Left lung (tissue), 10 donors: ENCODE results near the gene SRCAP. TPM values are rescaled to one million over a fixed set of nuclear protein-coding genes. Genes with fewer than 3 reads are reported as not detected.

Experiments used
- ATAC-seq: fragments of 200-7000 bp; cut with Tn5 transposase; one replicate; pipeline ENCODE4 v1.9.1; 2020; ENCODE audit warnings: moderate library complexity
- DNase-seq, 4 donors: peaks; one replicate each; pipeline ENCODE4 v3.0.0-alpha.2; 2013 to 2020
- H3K27ac ChIP-seq, 2 donors: fragments of 200-600 bp; sonication (generic) in 1 of 2; one replicate each; pipeline versions ENCODE4 v1.5.0 to v1.8.0; 2020 to 2021
- H3K27me3 ChIP-seq, 2 donors: fragments of 200-600 bp; sonication (generic) in 1 of 2; one replicate each; pipeline versions ENCODE4 v1.5.0 to v1.8.0; 2020 to 2021
- H3K36me3 ChIP-seq, 2 donors: fragments of 200-600 bp; sonication (generic) in 1 of 2; one replicate each; pipeline versions ENCODE4 v1.5.0 to v1.8.0; 2020 to 2021
- H3K4me1 ChIP-seq, 2 donors: fragments of 200-600 bp; one replicate each; pipeline ENCODE4 v1.8.0; 2021
- H3K4me3 ChIP-seq, 2 donors: fragments of 200-600 bp; sonication (generic) in 1 of 2; one replicate each; pipeline versions ENCODE4 v1.5.0 to v1.8.0; 2020 to 2021; ENCODE audit warnings: mild to moderate bottlenecking in 1 of 2
- H3K9me3 ChIP-seq, 2 donors: fragments of 200-600 bp; sonication (generic) in 1 of 2; one replicate each; pipeline versions ENCODE4 v1.5.0 to v1.8.0; 2020 to 2021
- CTCF ChIP-seq, 2 donors: fragments of 200-600 bp; sonication (generic) in 1 of 2; IDR thresholded peaks; one replicate each; pipeline versions ENCODE4 v1.5.0 to v1.8.0; 2021; ENCODE audit warnings: antibody characterized with exemption in 2 of 2
- intact Hi-C, 2 donors: fragments of 100-400 bp; cut with DNase I; formaldehyde crosslinking; loops; one replicate each; pipeline versions ENCODE4 v1.11.2 to v1.14.2; 2022
- polyA plus RNA-seq, 6 donors: library from polyadenylated mRNA; unstranded; fragments of 120-200 nt; gene quantifications; one replicate each; pipeline ENCODE4 v1.2.1, GENCODE V29; 2013; ENCODE audit not compliant: insufficient read length in 6 of 6
- total RNA-seq, 2 donors: library from RNA; stranded (reverse); fragmentation: NEBNext Ultra II Directional; extraction: Animal tissue kit (Norgen Biotek cat#: 25700); gene quantifications; one replicate each; pipeline ENCODE4 v1.2.1, GENCODE V29; 2021
- donor health status: DM: no; HTN: yes; CAD: no.
- donor health status: DM: no; HTN: no; CAD: no.

SRCAP gene
- total and polyA plus RNA-seq, 8 donors = 30.7 to 67.4 (median 40.6) TPM

GRCh38 chr16:30737794-30738648, 39.0 kb downstream of the SRCAP start:
- Histone ChIP-seq H3K27ac (no peak overlapping the region), H3K36me3 (peaks cover 12 to 90% of the 10 kb centered on the region in 2 donors), H3K27me3 (no peaks in the 10 kb centered on the region), H3K4me3 (no peak overlapping the region), H3K4me1 (peaks cover 7 to 23% of the 10 kb centered on the region in 2 donors), H3K9me3 (no peaks in the 10 kb centered on the region)
- no peak for TF ChIP-seq CTCF (IDR thresholded peaks at IDR 0.05)
- intact Hi-C loops = no loop called here
- DNase-seq = no peak
- no peak for ATAC-seq

- H3K27ac ChIP-seq = peak overlapping the region; percentile 33 to 53
- peaks cover 7 to 23% of the 10 kb centered on the region in 2 donors for H3K4me1 ChIP-seq
- ATAC-seq (no peak), DNase-seq (no peak)
- H3K9me3 ChIP-seq = no peaks in the 10 kb centered on the region
- no peak overlapping the region for H3K4me3 ChIP-seq
- no peaks in the 10 kb centered on the region for H3K27me3 ChIP-seq
- intact Hi-C loops = no loop called here
- no peak for TF ChIP-seq CTCF (IDR thresholded peaks at IDR 0.05)
- peaks cover 12 to 90% of the 10 kb centered on the region in 2 donors for H3K36me3 ChIP-seq
Observed at GRCh38 chr16:30738984-30739951, 40.3 kb downstream of the SRCAP start.

GRCh38 chr16:30740364-30741251, 41.6 kb downstream of the SRCAP start:
- H3K9me3 ChIP-seq = no peaks in the 10 kb centered on the region
- H3K4me1 ChIP-seq = peaks cover 7 to 23% of the 10 kb centered on the region in 2 donors
- intact Hi-C loops = no loop called here
- ATAC-seq (peak; percentile 87), DNase-seq (peak; percentile 51 to 89 (median 88))
- peak overlapping the region; percentile 74 to 78 for H3K27ac ChIP-seq
- TF ChIP-seq CTCF (IDR thresholded peaks at IDR 0.05) = no peak
- peak overlapping the region in 1 of 2 donors; percentile 43 for H3K4me3 ChIP-seq
- peaks cover 12 to 90% of the 10 kb centered on the region in 2 donors for H3K36me3 ChIP-seq
- H3K27me3 ChIP-seq = no peaks in the 10 kb centered on the region

- Histone ChIP-seq H3K36me3 (peaks cover 7 to 83% of the 10 kb centered on the region in 2 donors), H3K4me3 (peak overlapping the region in 1 of 2 donors; percentile 43)
Observed at GRCh38 chr16:30741461-30741914, 42.5 kb downstream of the SRCAP start.

More at GRCh38 chr16:30741461-30741914, 42.5 kb downstream of the SRCAP start:
- peaks cover 7 to 23% of the 10 kb centered on the region in 2 donors for H3K4me1 ChIP-seq
- no peak for TF ChIP-seq CTCF (IDR thresholded peaks at IDR 0.05)
- H3K27me3 ChIP-seq = no peaks in the 10 kb centered on the region
- peak; percentile 89 for ATAC-seq
- peak in 3 of 4 donors; percentile 25 to 84 (median 77) for DNase-seq
- peak overlapping the region; percentile 74 to 78 for H3K27ac ChIP-seq
- intact Hi-C loops = no loop called here
- H3K9me3 ChIP-seq = no peaks in the 10 kb centered on the region
